ENCODE measurements around the gene RNF130.
"Not testable (repeated sequence)": the region's sequence is repeated elsewhere in the genome, so short reads cannot be mapped to it uniquely, and the experiment has no call there.

RNF130 gene

GRCh38 chr5:180018347-180019060 lies 53.1 kb downstream of the RNF130 start:
- DNase-seq (ENCODE audit: low read depth): no peak

- not testable (repeated sequence) for DNase-seq (ENCODE audit: low read depth)
Observed at GRCh38 chr5:180015523-180015922, 56.0 kb downstream of the RNF130 start.

GRCh38 chr5:180013678-180014077 lies 57.9 kb downstream of the RNF130 start:
- no peak for DNase-seq (ENCODE audit: low read depth)

- DNase-seq (ENCODE audit: low read depth): no peak
Observed at GRCh38 chr5:180012316-180012715, 59.2 kb downstream of the RNF130 start.

GRCh38 chr5:180010636-180011035 lies 60.9 kb downstream of the RNF130 start:
- DNase-seq (ENCODE audit: low read depth): no peak

DNA sequence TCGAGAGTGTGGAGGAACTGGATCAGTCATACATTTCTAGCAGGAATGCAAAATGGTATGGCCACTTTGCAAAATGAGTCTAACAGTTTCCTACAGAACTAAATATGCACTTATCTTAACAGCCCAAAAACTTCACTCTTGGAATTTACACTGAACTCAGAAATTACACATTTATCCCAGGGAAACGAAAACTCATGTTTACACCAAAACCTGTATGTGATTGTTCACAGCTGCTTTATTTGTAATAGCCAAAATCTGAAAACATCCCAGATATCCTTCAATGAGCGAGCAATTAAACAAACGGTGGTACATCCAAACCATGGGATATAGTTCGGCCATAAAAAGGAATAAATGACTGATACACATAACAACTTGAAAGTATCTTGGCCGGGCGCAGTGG lies 62.0 kb downstream of the RNF130 start:
- DNase-seq (ENCODE audit: low read depth): no peak

DNA sequence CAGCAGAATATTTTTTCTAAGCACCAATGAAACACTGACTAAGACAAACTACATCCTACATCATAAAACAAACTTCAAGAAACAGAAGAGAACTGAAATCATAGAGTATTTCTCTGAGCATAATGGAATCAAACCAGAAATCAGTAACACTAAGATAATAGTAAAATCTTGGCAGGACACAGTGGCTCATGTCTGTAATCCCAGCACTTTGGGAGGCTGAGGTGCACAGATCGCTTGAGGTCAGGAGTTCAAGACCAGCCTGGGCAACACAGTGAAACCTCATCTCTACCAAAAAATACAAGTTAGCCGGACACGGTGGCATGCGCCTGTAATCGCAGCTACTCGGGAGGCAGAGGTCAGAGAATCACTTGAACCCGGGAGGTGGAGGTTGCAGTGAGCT lies 63.1 kb downstream of the RNF130 start:
- no peak for DNase-seq (ENCODE audit: low read depth)

- no peak for DNase-seq (ENCODE audit: low read depth)
Observed at GRCh38 chr5:180007582-180007981, 64.0 kb downstream of the RNF130 start.

- DNase-seq (ENCODE audit: low read depth): no peak
Observed at GRCh38 chr5:180006141-180006540, 65.4 kb downstream of the RNF130 start.

DNA sequence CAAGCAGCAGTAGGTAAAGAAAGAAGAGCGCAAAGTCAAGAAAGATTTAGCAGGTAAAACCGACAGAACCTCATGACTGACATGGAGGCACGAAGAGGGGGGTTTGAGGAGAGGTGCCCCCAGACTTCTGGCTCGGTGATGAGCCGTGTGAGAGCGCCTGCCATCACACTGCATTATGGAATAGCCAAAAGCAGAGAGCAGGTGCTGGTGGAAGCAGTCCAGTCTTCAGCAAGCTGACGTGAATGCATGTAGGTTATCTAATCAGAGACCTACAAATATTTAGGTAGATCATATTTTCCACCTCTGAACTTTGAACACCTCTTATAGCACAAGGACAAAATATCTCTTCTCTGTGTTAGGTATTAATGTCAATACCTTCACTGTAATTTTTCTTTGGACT lies 68.4 kb downstream of the RNF130 start:
- no peak for DNase-seq (ENCODE audit: low read depth)

DNA sequence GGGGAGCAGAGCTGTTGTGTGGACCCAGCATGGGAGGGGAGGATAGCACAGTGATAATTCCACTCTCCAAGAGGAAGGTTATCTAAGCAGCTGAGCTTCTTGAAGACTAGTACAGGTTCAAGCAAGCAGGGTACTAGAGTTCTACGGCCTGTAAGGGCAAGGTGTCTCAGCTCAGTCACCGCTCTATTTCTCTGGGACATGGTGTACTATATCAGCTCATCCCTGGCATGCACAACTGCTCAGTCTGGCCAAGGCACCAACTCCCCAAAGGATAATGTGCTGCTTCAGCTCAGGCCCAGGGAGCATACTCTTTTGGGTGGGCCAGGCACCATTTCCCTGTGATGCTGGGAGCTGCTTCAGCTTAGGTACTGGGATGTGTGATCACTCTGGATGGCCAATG lies 69.8 kb downstream of the RNF130 start:
- DNase-seq (ENCODE audit: low read depth): no peak

DNA sequence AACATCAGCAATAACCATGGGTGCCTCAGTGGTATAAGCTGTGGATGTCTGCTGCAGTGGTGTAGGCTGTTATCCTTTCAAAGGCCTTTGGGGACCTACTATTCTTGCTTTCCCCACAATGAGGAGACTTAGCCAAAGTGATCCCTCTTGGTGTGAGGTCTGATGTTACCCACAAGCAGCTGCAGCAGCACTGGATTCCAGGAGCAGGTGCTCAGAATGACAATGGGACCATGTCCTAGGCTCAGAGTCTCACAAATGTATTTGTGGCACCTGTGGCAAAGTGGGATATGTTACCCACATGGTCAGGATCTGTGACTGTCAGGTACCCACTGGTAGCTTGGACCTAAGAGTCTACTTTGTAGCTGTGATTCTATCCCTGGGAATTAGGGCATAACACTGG lies 70.4 kb downstream of the RNF130 start:
- DNase-seq (ENCODE audit: low read depth): no peak

DNA sequence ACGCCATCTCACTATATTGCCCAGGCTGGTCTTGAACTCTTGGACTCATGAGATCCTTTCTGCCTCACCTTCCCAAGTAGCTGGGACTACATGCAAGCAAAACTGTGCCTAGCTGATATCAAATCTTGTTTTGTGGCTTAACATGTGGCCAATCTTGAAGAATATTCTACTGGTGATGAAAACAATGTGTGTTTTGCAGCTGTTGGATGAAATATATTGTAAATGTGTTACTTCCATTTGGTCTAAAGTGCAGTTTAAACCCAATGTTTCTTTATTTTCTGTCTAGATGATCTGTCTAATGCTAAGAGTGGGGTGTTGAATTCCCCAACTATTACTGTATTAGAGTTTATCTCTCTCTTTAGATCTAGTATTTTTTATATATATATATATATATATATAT lies 73.1 kb downstream of the RNF130 start:
- no peak for DNase-seq (ENCODE audit: low read depth)

- no peak for DNase-seq (ENCODE audit: low read depth)
Observed at GRCh38 chr5:179994583-179995323, 76.8 kb downstream of the RNF130 start.

GRCh38 chr5:179992855-179993254 lies 78.7 kb downstream of the RNF130 start:
- DNase-seq (ENCODE audit: low read depth): not testable (repeated sequence)

GRCh38 chr5:179991106-179991505 lies 80.5 kb downstream of the RNF130 start:
- no peak for DNase-seq (ENCODE audit: low read depth)

DNA sequence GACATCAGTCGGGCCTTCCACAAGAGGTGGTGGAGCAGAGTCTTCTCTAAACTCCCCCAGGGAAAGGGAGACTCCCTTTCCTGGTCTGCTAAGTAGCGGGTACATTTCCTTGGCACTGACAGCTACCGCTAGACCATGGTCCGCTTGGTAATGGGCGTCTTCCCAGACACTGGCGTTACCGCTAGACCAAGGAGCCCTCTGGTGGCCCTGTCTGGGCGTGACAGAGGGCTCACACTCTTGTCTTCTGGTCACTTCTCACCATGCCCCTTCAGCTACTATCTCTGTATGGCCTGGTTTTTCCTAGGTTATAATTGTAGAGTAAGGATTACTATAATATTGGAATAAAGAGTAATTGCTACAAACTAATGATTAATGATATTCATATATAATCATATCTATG lies 81.0 kb downstream of the RNF130 start:
- DNase-seq (ENCODE audit: low read depth): not testable (repeated sequence)

DNA sequence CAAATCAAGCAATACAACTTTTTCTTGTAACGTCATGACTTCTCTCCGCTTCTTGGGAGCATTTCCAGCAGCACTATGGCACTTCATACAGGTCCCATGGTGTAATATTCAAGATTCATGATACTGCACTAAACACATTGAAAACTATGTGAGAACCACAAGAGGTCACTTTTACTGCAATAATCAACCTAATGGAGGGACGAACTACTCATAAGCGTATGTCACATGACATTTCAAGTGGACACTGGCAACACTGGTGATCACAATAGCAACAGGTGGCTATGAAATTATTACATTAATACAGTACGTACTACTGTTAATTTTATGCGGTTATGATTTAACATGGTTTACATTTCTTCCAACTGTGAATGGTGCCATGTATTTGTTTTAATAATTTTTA lies 85.2 kb downstream of the RNF130 start:
- no peak for DNase-seq (ENCODE audit: low read depth)

DNA sequence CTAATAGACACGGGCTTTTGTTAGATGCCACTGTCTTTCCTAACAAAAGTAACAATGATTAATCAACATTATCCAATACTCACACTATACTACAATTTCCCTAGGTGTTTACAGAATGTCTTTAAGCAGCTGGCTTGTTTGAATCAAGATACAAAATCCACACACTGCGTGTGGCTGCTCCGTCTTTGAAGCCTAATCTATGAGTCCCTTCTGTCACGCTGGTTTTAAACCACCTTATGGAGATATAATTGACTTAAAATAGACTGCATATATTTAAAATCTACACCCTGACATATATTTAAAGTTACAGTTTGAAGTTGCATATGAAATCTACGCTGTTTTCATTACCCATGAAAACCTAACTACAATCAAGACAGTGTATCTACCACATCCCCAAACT lies 89.9 kb downstream of the RNF130 start:
- no peak for DNase-seq (ENCODE audit: low read depth)

- no peak for DNase-seq (ENCODE audit: low read depth)
Observed at GRCh38 chr5:179980767-179981166, 90.8 kb downstream of the RNF130 start.

GRCh38 chr5:179978792-179979191 lies 92.8 kb downstream of the RNF130 start:
- DNase-seq (ENCODE audit: low read depth): no peak

- no peak for DNase-seq (ENCODE audit: low read depth)
Observed at GRCh38 chr5:179975713-179976134, 95.8 kb downstream of the RNF130 start.

DNA sequence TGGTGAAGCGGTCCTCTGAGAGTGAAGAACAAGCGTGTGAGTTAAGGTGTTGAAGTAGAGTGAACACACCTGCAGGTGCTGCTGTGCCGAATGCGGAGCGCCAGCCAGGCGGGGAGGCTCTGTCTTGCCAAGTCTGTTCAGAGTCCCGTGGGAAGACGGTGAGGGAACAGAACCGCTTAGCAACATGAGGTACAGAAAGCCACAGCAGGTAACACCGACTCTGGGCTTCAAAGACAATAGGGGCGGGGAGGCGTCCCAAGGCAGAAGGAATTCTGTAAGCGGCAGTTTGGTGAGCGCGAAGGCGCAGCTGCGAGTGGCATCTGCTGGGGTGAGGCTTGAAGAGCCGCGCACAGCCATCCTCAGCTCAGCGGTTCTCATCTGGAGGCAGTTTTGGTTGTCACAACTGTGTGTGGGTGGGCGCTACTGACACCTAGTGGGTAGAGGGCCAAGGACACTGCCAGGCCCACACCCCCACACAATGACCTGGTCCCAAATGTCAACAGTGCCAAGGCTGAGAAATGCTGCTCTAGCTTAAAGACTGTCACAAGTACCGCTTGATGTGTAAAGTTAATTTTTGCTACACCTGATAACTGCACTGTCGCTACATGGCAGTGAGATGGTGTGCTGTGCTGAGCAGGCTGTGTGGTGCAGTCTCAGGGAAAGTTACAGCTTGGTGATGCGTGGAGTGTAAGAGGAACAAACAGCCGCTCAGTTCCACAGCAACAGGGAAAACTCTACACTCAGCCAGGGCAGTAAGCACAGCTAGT lies 96.4 kb downstream of the RNF130 start:
- no peak for DNase-seq (ENCODE audit: low read depth)

Data from stimulated activated CD8-positive, alpha-beta memory T cell treated with anti-CD3 and anti-CD28 coated beads, Interleukin-12 subunit alpha, Interleukin-12 subunit beta, amount 100 ng/mL, for 4 hours (primary cell).